Neural crest cell (in vitro differentiated cells): ENCODE data around the gene HSPA4. TPM values are rescaled to one million over a fixed set of nuclear protein-coding genes. Genes with fewer than 3 reads are reported as not detected.

ENCODE experiments used
- DNase-seq: peaks from one replicate; pipeline ENCODE4 v3.0.0; 2021; ENCODE audit warnings: low read depth, mixed read lengths, low spot score
- H3K27ac Mint-ChIP-seq: one replicate; pipeline ENCODE4 v1.8.0; 2021; ENCODE audit warnings: mild to moderate bottlenecking, mixed read lengths; ENCODE audit not compliant: unreplicated experiment
- H3K27me3 Mint-ChIP-seq: 2 replicates; pipeline ENCODE4 v1.8.0; 2021; ENCODE audit warnings: low read depth, mild to moderate bottlenecking, mixed read lengths
- H3K36me3 Mint-ChIP-seq: 2 replicates; pipeline ENCODE4 v1.8.0; 2021; ENCODE audit warnings: low read depth, mild to moderate bottlenecking, mixed read lengths
- H3K4me1 Mint-ChIP-seq: 2 replicates; pipeline ENCODE4 v1.8.0; 2021; ENCODE audit warnings: mixed read lengths
- H3K4me3 Mint-ChIP-seq: one replicate; pipeline ENCODE4 v1.8.0; 2021; ENCODE audit warnings: mild to moderate bottlenecking, mixed read lengths
- H3K9me3 Mint-ChIP-seq: 2 replicates; pipeline ENCODE4 v1.8.0; 2021; ENCODE audit warnings: mixed read lengths
- total RNA-seq: library from RNA; stranded (reverse); gene quantifications from 2 replicates; pipeline ENCODE4 v1.2.1, GENCODE V29; 2021
- TF ChIP-seq, protein P1 (sequence below): fragments of 200-600 bp; sonication (generic); conservative IDR thresholded peaks from 2 replicates; pipeline ENCODE4 v1.5.0; 2021; ENCODE audit warnings: antibody characterized with exemption, mild to moderate bottlenecking

Gene HSPA4
- total RNA-seq, 1 donor from 2014 or later: 161 TPM

DNA sequence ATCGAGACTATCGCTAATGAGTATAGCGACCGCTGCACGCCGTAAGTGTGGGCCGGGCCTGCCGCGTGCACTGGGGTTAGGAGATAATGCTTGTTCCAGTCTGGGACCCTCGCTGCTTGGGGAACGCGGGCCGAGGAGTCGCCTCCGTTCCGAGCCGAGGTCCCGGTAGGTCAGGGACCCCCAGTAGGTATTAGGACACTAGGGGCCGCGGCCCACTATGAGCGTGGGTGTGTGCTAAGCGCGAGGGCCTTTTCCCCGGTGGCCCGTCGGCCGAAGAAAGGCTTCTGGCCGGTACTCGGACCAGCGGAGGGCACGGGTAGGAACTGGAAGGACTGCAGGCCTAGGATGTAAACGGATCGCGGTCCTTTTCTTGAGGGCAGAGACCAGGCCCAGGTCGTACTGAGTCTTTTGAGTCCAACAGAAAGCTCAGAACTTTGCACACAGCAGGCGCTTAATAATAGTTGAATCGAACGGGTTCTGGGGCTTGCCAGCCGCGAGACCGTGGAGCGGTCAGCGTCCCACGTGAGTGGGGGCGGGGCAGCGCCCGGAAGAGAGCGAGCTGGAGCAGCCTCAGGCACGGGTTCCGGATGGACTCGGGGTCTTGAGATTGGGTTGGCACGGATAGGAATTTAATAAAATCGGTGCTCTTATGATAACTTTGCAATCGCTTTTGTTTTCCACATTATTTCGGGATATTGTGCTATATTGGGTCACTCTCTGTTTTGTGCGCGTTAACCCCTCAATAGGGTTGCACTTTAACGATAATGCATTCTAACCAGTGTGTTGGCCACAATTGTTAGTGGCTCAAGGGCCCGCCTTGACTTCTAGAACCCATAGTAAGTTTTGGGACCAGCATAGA lies 733 bp downstream of the HSPA4 start:
- TF ChIP-seq, protein P1, sequence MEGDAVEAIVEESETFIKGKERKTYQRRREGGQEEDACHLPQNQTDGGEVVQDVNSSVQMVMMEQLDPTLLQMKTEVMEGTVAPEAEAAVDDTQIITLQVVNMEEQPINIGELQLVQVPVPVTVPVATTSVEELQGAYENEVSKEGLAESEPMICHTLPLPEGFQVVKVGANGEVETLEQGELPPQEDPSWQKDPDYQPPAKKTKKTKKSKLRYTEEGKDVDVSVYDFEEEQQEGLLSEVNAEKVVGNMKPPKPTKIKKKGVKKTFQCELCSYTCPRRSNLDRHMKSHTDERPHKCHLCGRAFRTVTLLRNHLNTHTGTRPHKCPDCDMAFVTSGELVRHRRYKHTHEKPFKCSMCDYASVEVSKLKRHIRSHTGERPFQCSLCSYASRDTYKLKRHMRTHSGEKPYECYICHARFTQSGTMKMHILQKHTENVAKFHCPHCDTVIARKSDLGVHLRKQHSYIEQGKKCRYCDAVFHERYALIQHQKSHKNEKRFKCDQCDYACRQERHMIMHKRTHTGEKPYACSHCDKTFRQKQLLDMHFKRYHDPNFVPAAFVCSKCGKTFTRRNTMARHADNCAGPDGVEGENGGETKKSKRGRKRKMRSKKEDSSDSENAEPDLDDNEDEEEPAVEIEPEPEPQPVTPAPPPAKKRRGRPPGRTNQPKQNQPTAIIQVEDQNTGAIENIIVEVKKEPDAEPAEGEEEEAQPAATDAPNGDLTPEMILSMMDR: no peak
- no peaks in the 10 kb centered on the region for H3K9me3 Mint-ChIP-seq
- H3K4me3 Mint-ChIP-seq: peak overlapping the region; percentile 97
- DNase-seq: peak; percentile 50
- H3K27ac Mint-ChIP-seq: peak overlapping the region; percentile 100
- H3K27me3 Mint-ChIP-seq: peaks cover 3% of the 10 kb centered on the region
- peaks cover 38% of the 10 kb centered on the region for H3K4me1 Mint-ChIP-seq
- H3K36me3 Mint-ChIP-seq: peaks cover 3% of the 10 kb centered on the region

DNA sequence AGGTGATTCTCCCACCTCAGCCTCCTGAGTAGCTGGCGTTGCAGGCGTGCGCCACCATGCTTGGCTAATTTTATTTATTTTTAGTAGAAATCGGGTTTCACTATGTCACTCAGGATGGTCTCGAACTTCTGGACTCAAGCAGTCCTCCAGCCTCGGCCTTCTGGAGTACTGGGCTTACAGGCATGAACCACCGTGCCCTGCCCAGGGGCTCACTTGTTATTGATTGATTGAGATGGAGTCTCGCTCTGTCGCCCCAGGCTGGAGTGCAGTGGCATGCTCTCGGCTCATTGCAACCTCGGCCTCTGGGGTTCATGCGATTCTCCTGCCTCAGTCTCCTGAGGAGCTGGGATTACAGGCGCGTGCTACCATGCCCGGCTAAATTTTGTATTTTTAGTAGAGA lies 1.6 kb downstream of the HSPA4 start:
- Mint-ChIP-seq H3K27me3 (peaks cover 3% of the 10 kb centered on the region), H3K4me1 (peaks cover 42% of the 10 kb centered on the region), H3K9me3 (no peaks in the 10 kb centered on the region), H3K4me3 (peak overlapping the region; percentile 97), H3K27ac (no peak overlapping the region), H3K36me3 (peaks cover 3% of the 10 kb centered on the region)
- DNase-seq: no peak
- TF ChIP-seq, protein P1: no peak

DNA sequence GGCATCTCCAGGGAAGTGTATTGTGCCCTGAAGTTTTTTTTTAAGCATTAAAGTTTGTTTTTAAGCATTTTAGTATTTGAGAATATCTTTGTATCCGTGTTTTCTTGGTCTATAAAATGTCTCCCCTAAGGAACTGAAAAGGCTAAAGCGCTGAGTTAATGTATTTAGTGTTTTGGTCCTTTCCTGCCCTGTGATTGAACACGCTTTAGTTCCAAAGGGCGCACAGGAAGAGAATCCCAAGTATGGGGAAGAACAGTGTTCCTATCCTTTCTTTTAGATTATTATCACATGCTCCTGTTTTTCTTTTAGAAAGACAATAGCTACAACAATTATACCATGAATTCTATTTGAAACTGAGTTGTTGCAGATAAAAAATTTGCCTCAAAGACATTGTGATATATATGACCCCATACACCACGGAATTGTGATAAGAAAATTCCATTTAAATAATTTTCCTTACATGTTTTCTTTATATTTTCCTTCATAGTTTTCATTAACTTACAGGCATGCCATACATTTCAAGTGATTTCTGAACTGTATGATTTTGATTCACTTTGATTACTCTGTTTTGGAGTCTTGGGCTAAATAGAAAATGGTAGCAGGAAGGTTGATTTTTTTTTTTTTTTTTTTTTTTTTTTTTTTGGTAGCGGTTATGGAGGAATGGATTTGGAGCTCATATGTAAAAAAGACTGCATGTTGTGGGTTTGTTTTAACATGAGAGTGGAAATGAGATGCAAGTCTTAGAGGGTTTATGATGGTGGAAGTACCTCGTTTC lies 3.1 kb downstream of the HSPA4 start:
- H3K27me3 Mint-ChIP-seq: no peaks in the 10 kb centered on the region
- H3K27ac Mint-ChIP-seq: no peak overlapping the region
- TF ChIP-seq, protein P1: no peak
- no peak for DNase-seq
- no peaks in the 10 kb centered on the region for H3K9me3 Mint-ChIP-seq
- H3K36me3 Mint-ChIP-seq: peaks cover 3% of the 10 kb centered on the region
- peaks cover 42% of the 10 kb centered on the region for H3K4me1 Mint-ChIP-seq
- H3K4me3 Mint-ChIP-seq: peak overlapping the region; percentile 58

DNA sequence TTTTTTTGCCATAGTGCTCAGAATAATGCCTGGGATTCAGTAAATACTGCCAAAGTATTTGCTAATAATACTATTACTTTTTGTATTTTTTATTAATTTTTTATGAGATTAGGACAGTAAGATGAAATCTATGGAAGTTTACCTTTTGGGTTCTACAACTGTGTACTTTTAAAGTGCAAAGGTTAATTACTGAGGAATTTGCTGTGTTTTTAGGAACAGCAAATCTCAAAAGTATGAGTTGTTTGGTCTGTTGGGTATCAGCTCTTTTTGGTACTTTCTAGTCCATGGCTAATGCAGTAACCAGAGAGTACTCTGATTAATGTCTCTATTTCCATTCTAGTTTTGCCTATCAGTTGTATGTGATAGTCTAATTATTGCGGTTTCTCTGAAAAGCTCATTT lies 5.1 kb downstream of the HSPA4 start:
- Mint-ChIP-seq H3K27ac (no peak overlapping the region), H3K36me3 (peaks cover 3% of the 10 kb centered on the region)
- TF ChIP-seq, protein P1: no peak

DNA sequence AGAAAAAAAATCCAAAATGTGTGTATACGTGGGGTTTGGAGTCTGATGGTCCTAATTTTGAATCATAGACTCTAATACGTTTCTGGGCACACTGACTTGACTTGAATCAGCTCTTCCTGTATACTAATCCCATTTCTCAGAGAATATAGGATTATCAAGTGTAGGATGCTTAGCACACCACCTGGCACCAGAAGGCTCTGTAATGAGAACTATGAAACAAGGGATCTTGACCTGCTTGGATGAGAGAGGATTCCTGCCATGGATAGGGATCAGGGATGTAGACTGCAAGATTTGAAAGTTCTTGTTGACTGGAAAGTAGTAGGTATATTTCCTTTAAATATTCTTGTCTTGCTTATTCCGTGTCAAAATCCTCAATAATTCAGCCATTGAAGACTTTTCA lies 7.8 kb downstream of the HSPA4 start:
- peaks cover 3% of the 10 kb centered on the region for H3K36me3 Mint-ChIP-seq
- no peak for DNase-seq
- H3K27me3 Mint-ChIP-seq: no peaks in the 10 kb centered on the region
- H3K4me3 Mint-ChIP-seq: peak overlapping the region; percentile 11
- H3K27ac Mint-ChIP-seq: no peak overlapping the region
- TF ChIP-seq, protein P1: no peak
- peaks cover 30% of the 10 kb centered on the region for H3K4me1 Mint-ChIP-seq
- no peaks in the 10 kb centered on the region for H3K9me3 Mint-ChIP-seq

More for the DNA sequence above, 5.1 kb downstream of the HSPA4 start:
- Mint-ChIP-seq H3K4me3 (no peak overlapping the region), H3K4me1 (peaks cover 32% of the 10 kb centered on the region), H3K27me3 (no peaks in the 10 kb centered on the region), H3K9me3 (no peaks in the 10 kb centered on the region)
- no peak for DNase-seq
